HG02642 (cell line): ENCODE measurements around the gene FSIP1.

Source experiments
- ATAC-seq: cut with Tn5 transposase; IDR thresholded peaks from one replicate; pipeline ENCODE4 v1.9.1; 2021; ENCODE audit warnings: mild to moderate bottlenecking; ENCODE audit not compliant: unreplicated experiment, poor library complexity

The FSIP1 gene

GRCh38 chr15:39627451-39628143 lies 155.0 kb downstream of the FSIP1 start:
- no peak for ATAC-seq

- ATAC-seq = no peak
Observed at GRCh38 chr15:39625856-39626255, 156.8 kb downstream of the FSIP1 start.

- ATAC-seq = no peak
Observed at GRCh38 chr15:39625451-39625850, 157.2 kb downstream of the FSIP1 start.

- no peak for ATAC-seq
Observed at GRCh38 chr15:39624806-39625205, 157.8 kb downstream of the FSIP1 start.

GRCh38 chr15:39623529-39623931 lies 159.1 kb downstream of the FSIP1 start:
- ATAC-seq = peak; percentile 85

GRCh38 chr15:39622660-39623516 lies 159.8 kb downstream of the FSIP1 start:
- ATAC-seq = no peak

GRCh38 chr15:39621976-39622375 lies 160.7 kb downstream of the FSIP1 start:
- ATAC-seq = no peak

GRCh38 chr15:39621210-39621609 lies 161.4 kb downstream of the FSIP1 start:
- no peak for ATAC-seq

GRCh38 chr15:39618063-39618823 lies 164.4 kb downstream of the FSIP1 start:
- ATAC-seq = no peak

GRCh38 chr15:39616731-39617455 lies 165.7 kb downstream of the FSIP1 start:
- no peak for ATAC-seq

GRCh38 chr15:39613861-39614260 lies 168.8 kb downstream of the FSIP1 start:
- no peak for ATAC-seq

GRCh38 chr15:39613271-39613670 lies 169.4 kb downstream of the FSIP1 start:
- ATAC-seq = no peak

- no peak for ATAC-seq
Observed at GRCh38 chr15:39610665-39611064, 172.0 kb downstream of the FSIP1 start.

GRCh38 chr15:39609166-39609916 lies 173.3 kb downstream of the FSIP1 start:
- no peak for ATAC-seq

GRCh38 chr15:39608185-39609139 lies 174.2 kb downstream of the FSIP1 start:
- no peak for ATAC-seq

- ATAC-seq = no peak
Observed at GRCh38 chr15:39605146-39605545, 177.5 kb downstream of the FSIP1 start.

- no peak for ATAC-seq
Observed at GRCh38 chr15:39602143-39602542, 180.5 kb downstream of the FSIP1 start.

GRCh38 chr15:39599871-39600270 lies 182.8 kb downstream of the FSIP1 start:
- ATAC-seq = no peak
